Measurements from ENCODE around the gene ADGRG6. TPM values are rescaled to one million over a fixed set of nuclear protein-coding genes. Genes with fewer than 3 reads are reported as not detected.

Gene ADGRG6
- total RNA-seq, 1 donor from 2014 or later, result 0.39 TPM

- no peaks in the 10 kb centered on the region for H3K27me3 Mint-ChIP-seq (ENCODE audit: insufficient read depth, low read depth)
- H3K9me3 Mint-ChIP-seq, result no peaks in the 10 kb centered on the region
- Histone ChIP-seq H3K36me3 (no peaks in the 10 kb centered on the region), H3K4me2 (no peak overlapping the region), H3K4me1 (no peaks in the 10 kb centered on the region), H3K4me3 (no peak overlapping the region), H4K20me1 (ENCODE audit: low read depth) (no peaks in the 10 kb centered on the region), H3K79me2 (ENCODE audit: low read depth) (no peaks in the 10 kb centered on the region), H3K9me3 (ENCODE audit: low read depth) (no peaks in the 10 kb centered on the region), H3K27ac (no peak overlapping the region), H3K9ac (no peak overlapping the region), H3F3A (ENCODE audit: low read depth) (no peaks in the 10 kb centered on the region), H2AFZ (replicated peaks) (no peak overlapping the region), H3K27me3 (no peaks in the 10 kb centered on the region)
- no peak overlapping the region for H3K27ac Mint-ChIP-seq
- no peak for TF ChIP-seq EZH2 (IDR thresholded peaks at IDR 0.05)
- no peak for TF ChIP-seq EZH2phosphoT487 (IDR thresholded peaks at IDR 0.05)
- TF ChIP-seq CTCF (IDR thresholded peaks at IDR 0.05), result no peak
- DNase-seq (ENCODE audit: low spot score), result no peak
- no peaks in the 10 kb centered on the region for H3K36me3 Mint-ChIP-seq
- no peak overlapping the region for H3K4me3 Mint-ChIP-seq
- H3K4me1 Mint-ChIP-seq, result no peaks in the 10 kb centered on the region
Measured at GRCh38 chr6:142324111-142324510, 22.3 kb downstream of the ADGRG6 start.

GRCh38 chr6:142325111-142325510 lies 23.3 kb downstream of the ADGRG6 start:
- Mint-ChIP-seq H3K27ac (no peak overlapping the region), H3K4me3 (no peak overlapping the region), H3K9me3 (no peaks in the 10 kb centered on the region), H3K27me3 (ENCODE audit: insufficient read depth, low read depth) (no peaks in the 10 kb centered on the region), H3K4me1 (peaks cover 8% of the 10 kb centered on the region), H3K36me3 (no peaks in the 10 kb centered on the region)
- Histone ChIP-seq H3K4me3 (no peak overlapping the region), H3F3A (ENCODE audit: low read depth) (no peaks in the 10 kb centered on the region), H3K4me2 (no peak overlapping the region), H3K27me3 (no peaks in the 10 kb centered on the region), H4K20me1 (ENCODE audit: low read depth) (no peaks in the 10 kb centered on the region), H3K9ac (no peak overlapping the region), H3K9me3 (ENCODE audit: low read depth) (no peaks in the 10 kb centered on the region), H2AFZ (replicated peaks) (no peak overlapping the region), H3K36me3 (no peaks in the 10 kb centered on the region), H3K79me2 (ENCODE audit: low read depth) (no peaks in the 10 kb centered on the region), H3K4me1 (no peaks in the 10 kb centered on the region), H3K27ac (no peak overlapping the region)
- no peak for TF ChIP-seq EZH2 (IDR thresholded peaks at IDR 0.05)
- TF ChIP-seq EZH2phosphoT487 (IDR thresholded peaks at IDR 0.05), result no peak
- no peak for TF ChIP-seq CTCF (IDR thresholded peaks at IDR 0.05)
- no peak for DNase-seq (ENCODE audit: low spot score)

GRCh38 chr6:142326540-142326939 lies 24.7 kb downstream of the ADGRG6 start:
- H3K27ac Mint-ChIP-seq, result no peak overlapping the region
- H3K4me1 Mint-ChIP-seq, result peaks cover 22% of the 10 kb centered on the region

More at GRCh38 chr6:142326540-142326939, 24.7 kb downstream of the ADGRG6 start:
- Histone ChIP-seq H3K9ac (no peak overlapping the region), H3F3A (ENCODE audit: low read depth) (no peaks in the 10 kb centered on the region), H3K4me3 (no peak overlapping the region), H3K27ac (no peak overlapping the region), H3K79me2 (ENCODE audit: low read depth) (no peaks in the 10 kb centered on the region), H3K4me2 (no peak overlapping the region), H4K20me1 (ENCODE audit: low read depth) (no peaks in the 10 kb centered on the region), H2AFZ (replicated peaks) (no peak overlapping the region), H3K9me3 (ENCODE audit: low read depth) (no peaks in the 10 kb centered on the region), H3K4me1 (no peaks in the 10 kb centered on the region), H3K36me3 (no peaks in the 10 kb centered on the region), H3K27me3 (no peaks in the 10 kb centered on the region)
- H3K4me3 Mint-ChIP-seq, result no peak overlapping the region
- no peaks in the 10 kb centered on the region for H3K36me3 Mint-ChIP-seq
- no peak for TF ChIP-seq EZH2phosphoT487 (IDR thresholded peaks at IDR 0.05)
- TF ChIP-seq CTCF (IDR thresholded peaks at IDR 0.05), result no peak
- TF ChIP-seq EZH2 (IDR thresholded peaks at IDR 0.05), result no peak
- DNase-seq (ENCODE audit: low spot score), result no peak
- no peaks in the 10 kb centered on the region for H3K9me3 Mint-ChIP-seq
- H3K27me3 Mint-ChIP-seq (ENCODE audit: insufficient read depth, low read depth), result no peaks in the 10 kb centered on the region
